K562 (cell line): ENCODE data around the gene VSIG4. TPM values are rescaled to one million over a fixed set of nuclear protein-coding genes. Genes with fewer than 3 reads are reported as not detected.

Experiments used
- AFF1 ChIP-seq, 2 experiments: fragments of 450-650 bp; IDR thresholded peaks; 2 replicates each; pipeline ENCODE4 v1.6.1; 2018; ENCODE audit warnings: mild to moderate bottlenecking in 2 of 2, low read depth in 1 of 2; ENCODE audit not compliant: partially characterized antibody in 2 of 2
- ARNT ChIP-seq, 2 experiments: fragments of 450-650 bp; IDR thresholded peaks; 2 replicates each; pipeline ENCODE4 v1.6.1; 2016; ENCODE audit warnings: mild to moderate bottlenecking in 1 of 2
- BRCA1 ChIP-seq, 2 experiments: fragments of 450-650 bp in 1 of 2; sonication (generic) in 1 of 2; formaldehyde crosslinking in 1 of 2; IDR thresholded peaks; 2 replicates each; pipeline versions ENCODE4 v1.5.0 to v1.6.1; 2017 to 2020; ENCODE audit warnings: mild to moderate bottlenecking in 1 of 2, missing genetic modification reagents in 1 of 2
- CBFA2T2 ChIP-seq: fragments of 450-650 bp; conservative IDR thresholded peaks from 2 replicates; pipeline ENCODE4 v1.6.1; 2017; ENCODE audit warnings: mild to moderate bottlenecking
- CXXC5 ChIP-seq: fragments of 250-450 bp; sonication (Bioruptor Pico); IDR thresholded peaks from 2 replicates; pipeline ENCODE4 v1.8.0; 2022; ENCODE audit warnings: inconsistent platforms, mild to moderate bottlenecking, moderate library complexity
- DACH1 ChIP-seq: fragments of 450-650 bp; IDR thresholded peaks from 2 replicates; pipeline ENCODE4 v1.6.1; 2018; ENCODE audit not compliant: partially characterized antibody
- GATAD2B ChIP-seq: fragments of 450-650 bp; IDR thresholded peaks from 2 replicates; pipeline ENCODE4 v1.6.1; 2017; ENCODE audit warnings: mild to moderate bottlenecking, borderline replicate concordance
- IFI16 ChIP-seq: fragments of 250-450 bp; sonication (Bioruptor Pico); IDR thresholded peaks from 2 replicates; pipeline ENCODE4 v2.1.2; 2022; ENCODE audit warnings: mild to moderate bottlenecking, inconsistent platforms
- KAT8 ChIP-seq: fragments of 450-650 bp; IDR thresholded peaks from 2 replicates; pipeline ENCODE4 v1.6.1; 2016; ENCODE audit warnings: low read depth, mild to moderate bottlenecking
- NCOA2 ChIP-seq, 2 experiments: fragments of 450-650 bp; IDR thresholded peaks; 2 replicates each; pipeline ENCODE4 v1.6.1; 2018; ENCODE audit warnings: mild to moderate bottlenecking in 2 of 2, moderate library complexity in 1 of 2; ENCODE audit not compliant: partially characterized antibody in 2 of 2
- NFRKB ChIP-seq: fragments of 450-650 bp; IDR thresholded peaks from 2 replicates; pipeline ENCODE4 v1.6.1; 2016; ENCODE audit warnings: low read depth
- NKRF ChIP-seq: fragments of 450-650 bp; IDR thresholded peaks from 2 replicates; pipeline ENCODE4 v1.6.1; 2016; ENCODE audit warnings: borderline replicate concordance
- NONO ChIP-seq, 2 experiments: fragments of 200-400 bp in 1 of 2; fragments of 450-650 bp in 1 of 2; formaldehyde crosslinking in 1 of 2; IDR thresholded peaks; 2 replicates each; pipeline ENCODE4 v1.6.1; 2017; ENCODE audit warnings: low read depth in 2 of 2, mild to moderate bottlenecking in 2 of 2, moderate library complexity in 2 of 2, low read length in 1 of 2
- PHF8 ChIP-seq: fragments of 200-600 bp; sonication (generic); IDR thresholded peaks from 2 replicates; pipeline ENCODE4 v1.6.1; 2012; ENCODE audit warnings: mixed run types, mild to moderate bottlenecking, inconsistent platforms, low read length, moderate library complexity, borderline replicate concordance
- SIX5 ChIP-seq, 2 experiments: IDR thresholded peaks; 2 replicates each; pipeline ENCODE4 v1.6.1; 2011; ENCODE audit warnings: low read length in 2 of 2, borderline replicate concordance in 1 of 2, low read depth in 1 of 2, mild to moderate bottlenecking in 1 of 2, moderate library complexity in 1 of 2; ENCODE audit not compliant: insufficient read depth in 1 of 2
- STAT5A ChIP-seq: IDR thresholded peaks from 2 replicates; pipeline ENCODE4 v1.6.1; 2012; ENCODE audit warnings: low read length, inconsistent platforms, borderline replicate concordance
- ZNF347 ChIP-seq: fragments of 450-650 bp; formaldehyde crosslinking; IDR thresholded peaks from 2 replicates; pipeline ENCODE4 v1.4.0; 2020; ENCODE audit warnings: low read depth, mild to moderate bottlenecking, moderate library complexity
- polyA plus RNA-seq, 8 experiments: library from polyadenylated mRNA; depleted of rRNA in 4 of 8; stranded (reverse) in 5 of 8; unstranded in 3 of 8; fragments of >200 nt; fragmentation: Nextera tagmentation in 2 of 8; fragmentation: Illumina TruSeq in 1 of 8; extraction: Ambion mirVana in 2 of 8; extraction: Trizol in 1 of 8; gene quantifications; 2 replicates each; pipeline versions ENCODE4 v1.2.1 to v1.2.3, GENCODE V29; 2011 to 2014; ENCODE audit warnings: inconsistent platforms in 1 of 8, missing spikeins in 1 of 8
- total RNA-seq, 7 experiments: library from RNA; depleted of rRNA in 6 of 7; stranded (reverse); fragments of >200 nt in 6 of 7; fragmentation: Illumina TruSeq in 2 of 7; extraction: Trizol in 2 of 7; gene quantifications; 2 replicates each; pipeline versions ENCODE4 v1.2.1 to v1.2.3, GENCODE V29; 2011 to 2021; ENCODE audit warnings: low replicate concordance in 1 of 7

The VSIG4 gene
- total and polyA plus RNA-seq, 9 of the 15 experiments (the other 6 are each of a cell fraction or from before 2014, with no cell fraction given) = 0.22 to 1.6 (median 0.46) TPM; not detected in 1

- TF ChIP-seq AFF1 (IDR thresholded peaks at IDR 0.05; ENCODE audit: low read depth in 1 of 2, partially characterized antibody in 2 of 2) = peak; percentile 24 to 71
- TF ChIP-seq DACH1 = no peak
- TF ChIP-seq CBFA2T2 = peak; percentile 92
- TF ChIP-seq CXXC5 (CRISPR knock-in tag) = peak; percentile 53
- no peak for TF ChIP-seq NONO (IDR thresholded peaks at IDR 0.05; ENCODE audit: low read depth in 2 of 2, low read length in 1 of 2)
- TF ChIP-seq PHF8 = no peak
- TF ChIP-seq ARNT (IDR thresholded peaks at IDR 0.05) = peak; percentile 82 to 83; a peak in 2 of 4 replicates
- no peak for TF ChIP-seq KAT8
- no peak for TF ChIP-seq BRCA1 (IDR thresholded peaks at IDR 0.05)
- no peak for TF ChIP-seq BRCA1 (CRISPR knock-in tag; IDR thresholded peaks at IDR 0.05)
- TF ChIP-seq NCOA2 (IDR thresholded peaks at IDR 0.05; ENCODE audit: partially characterized antibody in 2 of 2) = peak; percentile 68 to 72
- TF ChIP-seq NFRKB = peak; percentile 87
- TF ChIP-seq ZNF347 (CRISPR knock-in tag) = no peak
- no peak for TF ChIP-seq GATAD2B
- TF ChIP-seq IFI16 (CRISPR knock-in tag) = no peak
- TF ChIP-seq SIX5 (IDR thresholded peaks at IDR 0.05; ENCODE audit: borderline replicate concordance in 1 of 2, insufficient read depth in 1 of 2, low read depth in 1 of 2, low read length in 2 of 2) = no peak
- peak; percentile 78 for TF ChIP-seq STAT5A
- no peak for TF ChIP-seq NKRF
Measured at GRCh38 chrX:66009231-66009845, 30.5 kb downstream of the VSIG4 start (continued).
